Measurements from ENCODE around the gene KRTAP10-11.
"Not testable (repeated sequence)": the region's sequence is repeated elsewhere in the genome, so short reads cannot be mapped to it uniquely, and the experiment has no call there.

- TF ChIP-seq CTCF (IDR thresholded peaks at IDR 0.05; ENCODE audit: poor library complexity); EZH2 (IDR thresholded peaks at IDR 0.05; ENCODE audit: borderline replicate concordance); EZH2phosphoT487 (IDR thresholded peaks at IDR 0.05; ENCODE audit: low read depth, severe bottlenecking, unreplicated experiment): not testable (repeated sequence)
Measured at GRCh38 chr21:44661567-44661966, 15.4 kb downstream of the KRTAP10-11 start.
